HepG2 (cell line): ENCODE measurements around the gene KCTD14. TPM values are rescaled to one million over a fixed set of nuclear protein-coding genes. Genes with fewer than 3 reads are reported as not detected.

ENCODE experiments used
- ETV5 ChIP-seq: IDR thresholded peaks from 2 replicates; pipeline ENCODE4 v1.6.1; 2018; ENCODE audit warnings: missing biosample characterization, missing genetic modification reagents, inconsistent platforms, borderline replicate concordance
- FOXJ3 ChIP-seq: sonication (generic); formaldehyde crosslinking; IDR thresholded peaks from 2 replicates; pipeline ENCODE4 v1.4.0; 2020; ENCODE audit warnings: missing genetic modification reagents, mild to moderate bottlenecking, borderline replicate concordance
- MYNN ChIP-seq: sonication (generic); formaldehyde crosslinking; IDR thresholded peaks from 2 replicates; pipeline ENCODE4 v1.4.0; 2020; ENCODE audit warnings: mild to moderate bottlenecking, low read depth, missing genetic modification reagents
- NFIC ChIP-seq: IDR thresholded peaks from 2 replicates; pipeline ENCODE4 v1.6.1; 2012; ENCODE audit warnings: mild to moderate bottlenecking, low read length, inconsistent platforms
- PAF1 ChIP-seq: IDR thresholded peaks from 2 replicates; pipeline ENCODE4 v1.6.1; 2016; ENCODE audit warnings: missing genetic modification reagents, missing compliant biosample characterization
- PHF21A ChIP-seq: sonication (generic); formaldehyde crosslinking; IDR thresholded peaks from 2 replicates; pipeline ENCODE4 v1.5.0; 2020; ENCODE audit warnings: mild to moderate bottlenecking, missing genetic modification reagents
- ZNF687 ChIP-seq: sonication (generic); formaldehyde crosslinking; IDR thresholded peaks from 2 replicates; pipeline ENCODE4 v1.5.1; 2020; ENCODE audit warnings: mild to moderate bottlenecking, missing genetic modification reagents, moderate library complexity
- ZNF782 ChIP-seq: sonication (generic); formaldehyde crosslinking; IDR thresholded peaks from 2 replicates; pipeline ENCODE4 v1.4.0; 2020; ENCODE audit warnings: missing genetic modification reagents, mild to moderate bottlenecking, borderline replicate concordance
- polyA plus RNA-seq, 8 experiments: library from polyadenylated mRNA; depleted of rRNA in 3 of 8; stranded (reverse) in 7 of 8; unstranded in 1 of 8; fragments of >200 nt; fragmentation: Illumina TruSeq in 4 of 8; extraction: Trizol in 4 of 8; gene quantifications; 2 replicates each; pipeline versions ENCODE4 v1.2.1 to v1.2.3, GENCODE V29; 2011 to 2016; ENCODE audit warnings: low read depth in 4 of 8, missing spikeins in 1 of 8, mixed read lengths in 1 of 8; ENCODE audit not compliant: insufficient read depth in 1 of 8
- total RNA-seq, 5 experiments: library from RNA; depleted of rRNA; stranded (reverse); fragments of >200 nt; fragmentation: Illumina TruSeq; extraction: Trizol; gene quantifications; 2 replicates each; pipeline ENCODE4 v1.2.3, GENCODE V29; 2016; ENCODE audit warnings: low read depth in 1 of 5
- TF ChIP-seq, protein P1 (sequence below): IDR thresholded peaks from 2 replicates; pipeline ENCODE4 v1.6.1; 2016; ENCODE audit warnings: low read depth, missing genetic modification reagents, missing compliant biosample characterization
- TF ChIP-seq, protein P2 (sequence below): sonication (generic); formaldehyde crosslinking; IDR thresholded peaks from 2 replicates; pipeline ENCODE4 v1.4.0; 2020; ENCODE audit warnings: missing genetic modification reagents
- TF ChIP-seq, protein P3 (sequence below): sonication (generic); formaldehyde crosslinking; IDR thresholded peaks from 2 replicates; pipeline ENCODE4 v1.4.0; 2020; ENCODE audit warnings: missing genetic modification reagents, borderline replicate concordance
- TF ChIP-seq, protein P4 (sequence below): sonication (generic); formaldehyde crosslinking; IDR thresholded peaks from 2 replicates; pipeline ENCODE4 v1.8.0; 2023; ENCODE audit warnings: mild to moderate bottlenecking, missing genetic modification reagents

Gene KCTD14
- total and polyA plus RNA-seq, 2 of the 13 experiments (the other 11 are each of a cell fraction or from before 2014, with no cell fraction given): 10.3 to 15.6 TPM

- TF ChIP-seq, protein P1, sequence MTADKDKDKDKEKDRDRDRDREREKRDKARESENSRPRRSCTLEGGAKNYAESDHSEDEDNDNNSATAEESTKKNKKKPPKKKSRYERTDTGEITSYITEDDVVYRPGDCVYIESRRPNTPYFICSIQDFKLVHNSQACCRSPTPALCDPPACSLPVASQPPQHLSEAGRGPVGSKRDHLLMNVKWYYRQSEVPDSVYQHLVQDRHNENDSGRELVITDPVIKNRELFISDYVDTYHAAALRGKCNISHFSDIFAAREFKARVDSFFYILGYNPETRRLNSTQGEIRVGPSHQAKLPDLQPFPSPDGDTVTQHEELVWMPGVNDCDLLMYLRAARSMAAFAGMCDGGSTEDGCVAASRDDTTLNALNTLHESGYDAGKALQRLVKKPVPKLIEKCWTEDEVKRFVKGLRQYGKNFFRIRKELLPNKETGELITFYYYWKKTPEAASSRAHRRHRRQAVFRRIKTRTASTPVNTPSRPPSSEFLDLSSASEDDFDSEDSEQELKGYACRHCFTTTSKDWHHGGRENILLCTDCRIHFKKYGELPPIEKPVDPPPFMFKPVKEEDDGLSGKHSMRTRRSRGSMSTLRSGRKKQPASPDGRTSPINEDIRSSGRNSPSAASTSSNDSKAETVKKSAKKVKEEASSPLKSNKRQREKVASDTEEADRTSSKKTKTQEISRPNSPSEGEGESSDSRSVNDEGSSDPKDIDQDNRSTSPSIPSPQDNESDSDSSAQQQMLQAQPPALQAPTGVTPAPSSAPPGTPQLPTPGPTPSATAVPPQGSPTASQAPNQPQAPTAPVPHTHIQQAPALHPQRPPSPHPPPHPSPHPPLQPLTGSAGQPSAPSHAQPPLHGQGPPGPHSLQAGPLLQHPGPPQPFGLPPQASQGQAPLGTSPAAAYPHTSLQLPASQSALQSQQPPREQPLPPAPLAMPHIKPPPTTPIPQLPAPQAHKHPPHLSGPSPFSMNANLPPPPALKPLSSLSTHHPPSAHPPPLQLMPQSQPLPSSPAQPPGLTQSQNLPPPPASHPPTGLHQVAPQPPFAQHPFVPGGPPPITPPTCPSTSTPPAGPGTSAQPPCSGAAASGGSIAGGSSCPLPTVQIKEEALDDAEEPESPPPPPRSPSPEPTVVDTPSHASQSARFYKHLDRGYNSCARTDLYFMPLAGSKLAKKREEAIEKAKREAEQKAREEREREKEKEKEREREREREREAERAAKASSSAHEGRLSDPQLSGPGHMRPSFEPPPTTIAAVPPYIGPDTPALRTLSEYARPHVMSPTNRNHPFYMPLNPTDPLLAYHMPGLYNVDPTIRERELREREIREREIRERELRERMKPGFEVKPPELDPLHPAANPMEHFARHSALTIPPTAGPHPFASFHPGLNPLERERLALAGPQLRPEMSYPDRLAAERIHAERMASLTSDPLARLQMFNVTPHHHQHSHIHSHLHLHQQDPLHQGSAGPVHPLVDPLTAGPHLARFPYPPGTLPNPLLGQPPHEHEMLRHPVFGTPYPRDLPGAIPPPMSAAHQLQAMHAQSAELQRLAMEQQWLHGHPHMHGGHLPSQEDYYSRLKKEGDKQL: no peak
- TF ChIP-seq, protein P2, sequence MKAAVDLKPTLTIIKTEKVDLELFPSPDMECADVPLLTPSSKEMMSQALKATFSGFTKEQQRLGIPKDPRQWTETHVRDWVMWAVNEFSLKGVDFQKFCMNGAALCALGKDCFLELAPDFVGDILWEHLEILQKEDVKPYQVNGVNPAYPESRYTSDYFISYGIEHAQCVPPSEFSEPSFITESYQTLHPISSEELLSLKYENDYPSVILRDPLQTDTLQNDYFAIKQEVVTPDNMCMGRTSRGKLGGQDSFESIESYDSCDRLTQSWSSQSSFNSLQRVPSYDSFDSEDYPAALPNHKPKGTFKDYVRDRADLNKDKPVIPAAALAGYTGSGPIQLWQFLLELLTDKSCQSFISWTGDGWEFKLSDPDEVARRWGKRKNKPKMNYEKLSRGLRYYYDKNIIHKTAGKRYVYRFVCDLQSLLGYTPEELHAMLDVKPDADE: no peak
- TF ChIP-seq, protein P3, sequence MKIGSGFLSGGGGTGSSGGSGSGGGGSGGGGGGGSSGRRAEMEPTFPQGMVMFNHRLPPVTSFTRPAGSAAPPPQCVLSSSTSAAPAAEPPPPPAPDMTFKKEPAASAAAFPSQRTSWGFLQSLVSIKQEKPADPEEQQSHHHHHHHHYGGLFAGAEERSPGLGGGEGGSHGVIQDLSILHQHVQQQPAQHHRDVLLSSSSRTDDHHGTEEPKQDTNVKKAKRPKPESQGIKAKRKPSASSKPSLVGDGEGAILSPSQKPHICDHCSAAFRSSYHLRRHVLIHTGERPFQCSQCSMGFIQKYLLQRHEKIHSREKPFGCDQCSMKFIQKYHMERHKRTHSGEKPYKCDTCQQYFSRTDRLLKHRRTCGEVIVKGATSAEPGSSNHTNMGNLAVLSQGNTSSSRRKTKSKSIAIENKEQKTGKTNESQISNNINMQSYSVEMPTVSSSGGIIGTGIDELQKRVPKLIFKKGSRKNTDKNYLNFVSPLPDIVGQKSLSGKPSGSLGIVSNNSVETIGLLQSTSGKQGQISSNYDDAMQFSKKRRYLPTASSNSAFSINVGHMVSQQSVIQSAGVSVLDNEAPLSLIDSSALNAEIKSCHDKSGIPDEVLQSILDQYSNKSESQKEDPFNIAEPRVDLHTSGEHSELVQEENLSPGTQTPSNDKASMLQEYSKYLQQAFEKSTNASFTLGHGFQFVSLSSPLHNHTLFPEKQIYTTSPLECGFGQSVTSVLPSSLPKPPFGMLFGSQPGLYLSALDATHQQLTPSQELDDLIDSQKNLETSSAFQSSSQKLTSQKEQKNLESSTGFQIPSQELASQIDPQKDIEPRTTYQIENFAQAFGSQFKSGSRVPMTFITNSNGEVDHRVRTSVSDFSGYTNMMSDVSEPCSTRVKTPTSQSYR (CRISPR knock-in tag): peak; percentile 85; the same call in 1 of the 2 replicates
- peak; percentile 77; the same call in 1 of the 2 replicates for TF ChIP-seq MYNN (CRISPR knock-in tag)
- TF ChIP-seq NFIC: no peak
- TF ChIP-seq PAF1 (CRISPR knock-in tag): no peak
- TF ChIP-seq ZNF687 (CRISPR knock-in tag): peak; percentile 95
- no peak for TF ChIP-seq ZNF782 (CRISPR knock-in tag)
- TF ChIP-seq, protein P4, sequence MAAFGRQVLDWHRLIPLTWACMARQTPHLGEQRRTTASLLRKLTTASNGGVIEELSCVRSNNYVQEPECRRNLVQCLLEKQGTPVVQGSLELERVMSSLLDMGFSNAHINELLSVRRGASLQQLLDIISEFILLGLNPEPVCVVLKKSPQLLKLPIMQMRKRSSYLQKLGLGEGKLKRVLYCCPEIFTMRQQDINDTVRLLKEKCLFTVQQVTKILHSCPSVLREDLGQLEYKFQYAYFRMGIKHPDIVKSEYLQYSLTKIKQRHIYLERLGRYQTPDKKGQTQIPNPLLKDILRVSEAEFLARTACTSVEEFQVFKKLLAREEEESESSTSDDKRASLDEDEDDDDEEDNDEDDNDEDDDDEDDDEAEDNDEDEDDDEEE: no peak
- no peak; the same call in 1 of the 2 replicates for TF ChIP-seq FOXJ3
- TF ChIP-seq ETV5 (CRISPR knock-in tag): peak; percentile 92; the same call in 1 of the 2 replicates
- TF ChIP-seq PHF21A (CRISPR knock-in tag): peak; percentile 89
Observed at GRCh38 chr11:77994434-77995362, 28.4 kb downstream of the KCTD14 start, which contains the start of gene INTS4 (continued).
